Activated CD4-positive, alpha-beta T cell treated with anti-CD3 and anti-CD28 coated beads, Interleukin-2, amount 50 U/mL, for 24 hours (primary cell): ENCODE data around the gene METTL23.

Source experiments
- DNase-seq, 2 donors: peaks; one replicate each; pipeline ENCODE4 v3.0.0-alpha.2; 2020; ENCODE audit warnings: low read depth in 1 of 2, low spot score in 1 of 2

Gene METTL23, protein sequence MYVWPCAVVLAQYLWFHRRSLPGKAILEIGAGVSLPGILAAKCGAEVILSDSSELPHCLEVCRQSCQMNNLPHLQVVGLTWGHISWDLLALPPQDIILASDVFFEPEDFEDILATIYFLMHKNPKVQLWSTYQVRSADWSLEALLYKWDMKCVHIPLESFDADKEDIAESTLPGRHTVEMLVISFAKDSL

DNA sequence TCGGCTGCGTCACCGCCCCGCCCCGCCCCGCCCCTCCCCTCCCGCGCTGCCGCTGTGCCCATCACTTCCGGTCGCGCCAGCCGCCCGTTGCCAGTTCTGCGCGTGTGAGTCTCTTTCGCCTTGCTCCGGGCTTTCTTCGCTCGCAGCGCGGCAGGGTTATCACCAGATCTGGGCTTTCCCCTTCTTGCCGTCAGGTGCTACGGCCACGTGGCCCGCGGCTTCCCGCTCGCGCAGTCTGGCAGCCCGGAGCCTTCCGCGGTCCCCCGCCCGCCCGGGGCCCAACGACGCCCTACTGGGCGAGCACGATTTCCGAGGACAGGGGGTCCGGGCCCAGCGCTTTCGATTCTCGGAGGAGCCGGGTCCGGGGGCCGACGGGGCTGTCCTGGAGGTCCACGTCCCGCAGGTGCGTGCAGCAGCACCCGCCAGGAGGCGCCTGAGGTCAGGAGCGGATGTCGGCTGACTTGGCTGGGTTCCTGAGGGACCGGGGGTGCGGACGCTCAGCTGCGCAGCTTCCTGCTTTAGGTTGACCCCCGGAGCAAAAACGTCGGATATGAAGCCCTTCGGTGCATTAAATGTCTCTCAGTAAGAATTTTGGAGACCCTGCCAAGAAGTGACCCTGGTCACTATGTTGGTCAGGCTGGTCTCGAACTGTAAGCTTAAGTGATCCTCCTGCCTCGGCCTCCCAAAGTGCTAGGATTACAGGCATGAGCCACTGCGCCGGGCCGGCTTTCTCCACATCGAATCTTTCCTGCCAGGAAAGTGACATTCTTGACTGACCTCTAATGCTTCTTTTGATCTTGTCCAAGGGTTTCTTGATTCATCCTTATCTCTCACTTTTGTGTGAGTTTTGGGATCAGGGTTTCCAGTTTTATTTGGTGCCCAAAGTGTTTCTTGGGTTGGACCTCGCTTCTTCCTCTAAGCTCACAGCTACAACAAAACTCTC, at the start of gene METTL23:
Gene METTL23 (plus strand): TSS at position 64 of the 943 bp plus-strand sequence. CDS start 2,872 bp downstream, outside the sequence.
- peak in 1 of 2 donors; percentile 65 for DNase-seq

DNA sequence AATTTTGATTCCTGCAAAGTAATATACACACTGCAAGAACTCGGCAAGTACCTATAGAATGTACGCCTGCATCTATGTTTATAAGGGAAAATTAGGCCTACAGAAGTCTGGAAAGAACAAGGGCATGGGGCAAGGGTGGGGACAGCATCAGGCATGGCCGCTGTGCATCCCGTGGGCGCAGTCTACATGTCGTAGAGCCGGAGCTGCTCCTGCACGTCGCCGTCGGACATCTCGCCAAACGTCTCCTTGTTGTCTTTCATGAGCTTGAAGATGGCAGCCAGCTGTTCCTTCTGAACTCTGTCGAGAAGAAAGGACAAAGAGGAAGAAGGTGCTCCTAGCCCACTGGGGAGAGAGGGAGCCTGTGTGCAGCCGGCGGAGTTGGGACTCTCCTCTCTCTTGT, 49.2 kb upstream of the METTL23 start:
- DNase-seq = no peak

DNA sequence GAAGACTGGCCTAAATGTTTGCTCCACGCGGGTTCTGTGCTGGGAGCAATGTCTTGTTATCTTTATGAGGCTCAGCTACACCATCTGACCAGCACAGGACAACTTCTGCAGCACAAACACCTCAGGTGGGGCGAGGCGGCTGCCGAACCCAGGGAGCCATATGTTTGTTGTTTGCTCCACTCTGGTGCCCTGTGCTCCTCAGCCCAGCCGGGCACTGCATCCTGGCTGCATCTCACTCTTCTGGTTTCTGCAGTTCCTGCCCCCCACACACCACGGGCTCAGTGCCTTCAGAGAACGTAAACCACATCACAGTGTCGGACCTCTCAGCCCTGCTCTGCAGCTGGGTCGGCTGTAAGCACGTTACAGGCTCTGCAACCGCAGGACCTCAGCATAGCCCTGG, 48.3 kb upstream of the METTL23 start:
- DNase-seq = no peak

DNA sequence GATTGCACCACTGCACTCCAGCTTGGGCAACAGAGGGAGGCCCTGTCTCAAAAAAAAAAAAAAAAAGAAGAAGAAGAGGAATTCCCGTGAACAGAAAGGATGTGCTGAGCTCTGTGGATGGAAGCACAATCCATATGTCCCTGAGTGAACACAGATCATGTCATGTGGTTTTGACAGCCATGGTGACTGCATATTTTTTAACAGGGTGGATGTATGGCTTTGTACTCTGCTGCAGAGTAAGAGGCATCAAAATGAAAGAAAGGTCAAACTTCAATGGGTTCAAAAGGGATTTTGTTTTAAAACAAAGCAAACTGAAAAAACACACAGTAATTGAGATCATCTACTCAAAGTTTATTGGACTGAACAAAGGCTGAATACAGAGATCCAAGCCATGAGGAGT, 47.4 kb upstream of the METTL23 start:
- no peak for DNase-seq

DNA sequence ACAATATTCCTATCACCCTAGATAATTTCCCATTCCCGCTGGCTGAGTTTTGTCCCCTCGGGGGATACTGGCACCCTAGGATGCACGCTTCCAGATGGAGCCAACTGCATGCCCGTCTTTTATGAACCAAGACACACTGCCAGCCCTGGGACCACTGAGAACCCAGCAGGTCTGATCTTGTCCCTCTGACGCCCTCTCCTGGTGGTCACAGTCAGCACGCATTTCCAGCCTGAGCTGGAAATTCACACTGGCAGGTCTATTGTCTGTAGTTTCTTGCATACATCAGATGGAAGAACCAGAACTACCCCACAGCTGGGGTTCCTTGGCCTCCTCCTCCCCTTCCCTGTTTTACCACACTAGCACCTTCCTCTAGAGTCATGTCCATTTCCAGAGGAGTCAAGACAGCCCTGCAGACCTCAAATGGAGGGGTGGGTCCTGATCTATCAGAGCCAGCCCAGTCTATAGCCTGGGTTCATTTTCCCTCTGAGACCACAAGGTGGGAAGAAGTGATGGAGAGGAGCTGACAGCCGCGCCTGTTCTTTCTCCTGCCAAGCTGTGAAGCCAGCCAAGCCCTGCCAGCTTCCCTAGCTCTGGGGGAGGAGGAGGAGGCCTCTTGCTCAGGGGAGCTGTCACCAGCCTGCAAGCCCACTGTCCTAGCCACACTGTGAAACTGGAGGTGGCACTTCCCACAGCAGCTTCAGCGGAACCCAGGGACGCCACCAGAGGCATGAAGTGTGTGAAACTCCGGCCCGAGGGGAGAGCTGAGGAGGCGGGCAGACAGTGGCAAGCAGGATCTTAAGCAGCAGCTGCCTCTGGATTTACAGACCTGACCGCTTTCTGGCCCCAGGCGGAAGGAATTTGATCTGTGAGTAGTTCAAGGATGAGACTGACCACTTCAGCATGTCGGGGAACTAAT, 45.2 kb upstream of the METTL23 start:
- DNase-seq = peak; percentile 30 to 44

DNA sequence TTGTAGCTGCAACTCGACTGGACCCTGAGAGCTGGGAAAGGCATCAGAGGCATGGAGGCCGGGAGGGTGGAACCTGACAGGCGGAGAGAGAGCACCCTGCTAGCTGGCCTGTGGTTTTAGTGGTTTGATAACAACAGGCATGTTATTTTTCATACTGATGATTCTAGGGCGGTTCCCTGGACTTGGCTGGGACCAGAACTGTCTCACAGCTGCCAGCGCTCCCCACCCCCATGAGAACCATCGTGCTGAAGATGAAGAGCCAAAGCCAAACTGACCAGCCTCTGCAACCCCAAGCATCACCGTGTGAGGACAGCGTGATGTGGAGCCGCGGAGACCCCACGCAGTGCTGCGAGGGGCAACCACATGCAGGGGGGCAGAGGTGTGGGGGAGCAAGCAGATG, 44.3 kb upstream of the METTL23 start:
- no peak for DNase-seq

DNA sequence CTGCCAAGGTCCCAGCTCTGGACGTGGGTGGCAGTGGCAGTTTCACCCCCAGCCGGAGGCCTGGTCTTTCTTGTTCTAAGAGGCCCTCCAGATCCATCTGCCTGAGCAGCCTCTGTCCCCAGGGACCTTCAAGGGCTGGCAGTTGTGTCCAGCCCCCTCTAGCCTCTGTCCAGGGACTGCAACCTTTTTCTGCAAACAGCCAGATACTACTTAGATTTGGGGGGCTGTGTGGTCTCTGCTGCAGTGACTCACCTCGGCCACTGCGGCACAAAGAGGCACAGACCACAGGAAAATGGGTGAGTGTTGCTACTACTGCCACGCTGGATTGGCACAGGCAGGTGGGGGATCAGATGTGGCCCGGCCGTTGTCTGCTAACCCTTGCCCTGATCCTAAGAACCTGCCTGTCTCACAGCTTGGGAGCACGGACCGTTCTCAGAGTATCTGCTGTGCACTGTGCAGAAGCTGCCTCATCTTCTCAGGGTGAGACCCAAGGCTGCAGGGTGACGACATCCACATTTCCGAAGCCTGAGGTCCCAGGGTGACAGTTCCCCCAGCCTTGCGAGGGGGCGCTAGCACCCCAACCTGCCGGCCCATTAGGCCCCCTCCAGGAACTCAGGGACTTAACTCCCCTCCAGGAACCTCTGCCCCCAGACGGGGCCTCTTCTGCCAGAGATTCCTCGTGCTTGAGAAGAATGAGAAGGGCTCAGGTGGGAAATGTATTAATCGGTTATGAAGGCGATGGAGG, 43.5 kb upstream of the METTL23 start:
- no peak for DNase-seq

DNA sequence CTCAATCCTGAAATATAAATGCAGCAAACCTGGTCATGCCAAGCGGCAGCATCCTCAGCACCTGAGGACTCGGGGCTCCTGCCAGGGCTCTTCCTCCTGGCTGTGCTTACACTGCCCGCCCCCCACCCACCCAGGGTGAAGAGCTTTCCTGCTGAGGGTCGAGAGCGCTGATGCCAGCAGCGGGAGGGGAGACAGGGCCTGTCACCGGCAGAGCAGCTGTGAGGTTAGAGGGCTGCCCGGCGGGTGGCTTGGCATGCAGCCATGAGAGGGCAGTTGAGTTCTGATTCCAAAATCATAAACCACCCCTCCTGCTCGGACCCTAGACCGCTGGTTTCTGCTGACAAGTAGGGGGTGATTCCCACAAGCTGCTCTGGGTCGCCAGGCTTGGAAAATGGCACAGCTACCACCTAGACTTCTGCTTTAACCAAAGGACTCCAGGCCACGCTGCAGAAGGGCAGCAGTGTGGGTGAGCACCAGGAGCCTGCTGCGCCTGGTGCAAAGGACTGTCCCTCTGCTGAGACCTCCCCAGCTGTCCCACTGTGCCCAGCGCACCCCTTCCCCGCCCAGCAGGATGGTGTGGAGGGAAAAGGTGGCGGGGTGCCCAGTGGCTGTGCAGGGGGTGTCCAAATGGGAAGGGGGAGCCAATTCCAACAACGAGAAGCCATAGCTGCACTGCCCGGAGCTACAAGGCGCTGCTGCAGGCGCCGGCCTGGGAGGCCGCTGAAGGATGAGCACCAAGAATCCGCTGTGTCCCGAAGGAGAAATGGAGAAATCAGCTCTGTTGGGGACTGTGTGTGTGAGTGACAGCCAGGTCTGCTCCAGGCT, 42.5 kb upstream of the METTL23 start:
- no peak for DNase-seq

DNA sequence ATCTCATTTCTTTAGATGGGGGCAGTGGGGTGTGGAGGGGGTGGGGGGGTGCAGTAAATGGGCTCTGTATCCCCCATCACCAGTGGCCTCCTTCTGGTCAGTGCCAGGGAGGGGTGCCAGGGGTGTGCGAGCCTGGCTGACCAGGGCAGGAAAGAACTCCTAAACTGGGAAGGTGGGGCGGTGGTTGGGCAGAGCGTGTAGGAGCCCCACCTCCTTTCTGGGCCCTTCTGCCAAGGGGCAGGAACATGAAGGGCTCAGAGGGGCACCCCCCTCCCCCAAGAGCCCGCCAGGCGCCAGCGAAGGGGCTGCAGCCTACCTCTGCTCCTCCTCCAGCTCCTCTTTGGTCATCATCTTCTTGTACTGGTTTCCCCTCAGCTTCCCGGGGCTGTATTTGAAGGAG, 41.9 kb upstream of the METTL23 start:
- no peak for DNase-seq

DNA sequence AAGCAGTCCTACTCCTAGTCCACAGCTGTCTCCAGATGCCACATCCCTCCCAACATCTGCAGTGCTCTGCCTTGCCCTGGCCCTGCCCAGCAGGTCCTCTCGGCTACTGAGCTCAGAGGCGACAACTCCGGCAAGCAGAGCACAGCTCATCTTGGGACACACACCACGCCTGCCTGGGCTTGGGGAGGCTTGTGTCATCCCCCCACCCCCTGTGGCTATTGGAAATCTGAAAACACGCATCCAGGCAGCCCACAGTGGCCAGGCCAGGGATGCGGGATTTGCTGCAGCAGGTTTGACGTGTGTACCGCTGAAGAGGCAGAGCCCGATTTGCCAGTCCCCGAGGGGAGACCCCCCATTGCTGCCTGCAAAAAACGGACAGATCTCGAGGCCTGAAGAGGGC, 41.3 kb upstream of the METTL23 start:
- no peak for DNase-seq

DNA sequence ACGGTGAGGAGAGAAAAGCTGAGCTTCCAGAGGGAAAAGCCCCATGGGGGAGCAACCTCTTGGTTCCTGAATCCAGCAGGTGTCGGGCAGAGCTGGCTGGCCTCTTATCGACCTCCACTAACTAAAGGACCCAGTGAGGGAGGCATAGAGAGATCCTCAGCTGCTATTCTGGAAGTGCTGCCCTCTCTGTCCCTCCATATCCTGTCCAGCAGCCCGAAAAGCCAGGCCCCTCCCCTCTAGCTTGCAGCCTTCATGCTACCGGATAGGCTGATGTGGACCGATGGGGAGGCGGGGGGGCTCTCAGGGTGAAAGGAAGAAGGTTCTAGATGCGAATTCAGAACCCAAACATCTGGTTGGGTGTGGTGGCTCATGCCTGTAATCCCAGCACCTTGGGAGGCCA, 40.8 kb upstream of the METTL23 start:
- DNase-seq = no peak

DNA sequence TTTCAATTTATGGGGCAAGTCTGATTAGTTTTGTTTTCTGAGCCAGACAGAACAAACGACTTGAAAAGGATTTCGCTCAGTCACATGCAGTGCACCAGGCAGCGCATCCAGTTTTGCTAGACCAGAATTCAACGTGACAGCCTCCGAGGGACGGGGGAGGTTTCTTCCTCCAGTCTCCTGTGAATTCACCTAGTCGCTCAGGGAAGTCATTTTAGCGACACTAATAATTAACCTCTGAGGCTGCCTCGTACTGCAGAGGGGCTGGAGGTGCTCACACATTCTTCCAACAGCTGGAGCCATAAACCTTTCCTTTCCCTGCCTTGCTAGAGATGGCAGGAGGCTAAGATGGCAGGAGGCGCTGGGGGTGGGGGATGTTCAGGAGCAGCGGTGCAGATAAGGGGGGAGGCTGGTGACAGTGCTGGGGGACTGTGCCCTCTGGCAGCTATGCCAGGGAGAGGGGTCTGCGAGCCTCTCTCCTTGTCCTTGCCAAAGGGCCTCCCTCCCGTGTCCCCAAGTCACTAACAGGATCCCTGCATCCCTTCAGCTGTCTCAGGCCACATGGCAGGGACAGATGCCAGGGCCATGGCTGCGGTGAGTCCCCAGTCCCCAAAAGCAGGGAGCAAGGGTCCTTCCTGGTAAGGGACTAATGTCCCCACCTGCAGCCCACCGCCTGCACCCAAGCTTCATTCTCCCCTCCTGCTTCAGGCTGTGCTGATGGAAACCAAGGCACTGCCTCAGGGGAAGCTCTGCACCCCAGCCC, 39.9 kb upstream of the METTL23 start:
- no peak for DNase-seq

DNA sequence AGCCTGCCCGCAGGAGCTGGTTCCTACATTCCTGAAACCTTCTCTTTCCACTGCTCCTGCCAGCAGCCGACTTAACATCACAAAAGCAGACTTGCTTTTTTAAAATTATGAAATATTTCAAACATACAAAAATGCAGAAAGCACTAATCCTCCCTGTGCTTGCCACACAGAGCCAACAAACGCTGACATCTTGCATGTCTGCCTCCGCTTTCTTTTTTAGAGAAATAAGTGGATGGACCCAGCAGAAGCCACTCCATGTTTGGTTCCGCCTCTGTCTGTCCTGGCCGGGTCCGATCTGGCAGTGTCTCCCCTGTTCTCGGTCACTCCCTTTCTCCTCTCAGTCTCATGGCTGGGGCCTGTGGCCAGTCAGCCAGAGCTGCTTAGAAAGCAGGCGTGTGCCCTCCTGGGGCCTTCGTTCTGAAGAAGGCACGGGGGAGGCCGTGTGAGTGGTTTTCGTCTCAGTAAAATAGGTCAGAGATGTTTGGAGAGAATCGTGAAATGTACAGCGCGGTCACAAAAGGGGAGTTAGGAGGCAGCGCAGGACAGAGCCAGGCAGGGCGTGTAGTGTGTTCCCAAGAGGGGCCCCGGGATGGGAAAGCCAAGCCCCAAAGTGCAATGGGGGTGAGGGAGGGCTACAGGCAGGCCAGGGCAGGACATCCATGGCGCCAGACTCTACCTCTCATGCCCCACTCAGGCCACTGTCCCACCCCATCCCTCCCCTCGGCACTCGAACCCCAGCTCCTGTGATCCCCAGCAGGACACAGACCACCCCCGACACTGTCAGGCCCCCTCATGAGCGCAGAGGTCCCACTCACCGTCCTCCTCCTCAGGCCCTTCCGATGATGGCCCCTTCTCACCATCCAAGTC, 39.1 kb upstream of the METTL23 start:
- no peak for DNase-seq

DNA sequence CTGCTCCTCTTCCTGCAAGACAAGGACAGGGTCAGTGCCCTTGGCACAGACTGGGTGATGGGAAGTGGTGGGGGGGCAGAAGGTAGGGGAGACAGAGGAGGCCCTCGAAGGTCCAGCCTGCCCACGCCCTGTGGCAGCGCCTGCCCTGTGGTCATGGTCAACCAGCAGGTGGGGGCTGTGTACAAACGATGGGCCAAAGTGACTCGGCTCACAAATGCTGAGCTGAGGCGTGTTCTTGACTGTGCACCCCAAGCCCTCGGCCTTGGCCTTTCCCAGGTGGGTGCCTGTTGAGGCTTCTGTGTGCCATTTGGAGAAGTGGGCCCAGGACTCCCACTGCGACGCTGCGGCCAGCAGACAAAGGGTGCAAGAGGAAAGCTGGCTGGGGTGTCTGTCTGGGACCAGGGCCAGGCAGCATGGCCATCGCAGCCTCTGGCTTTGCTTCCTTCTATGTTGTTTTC, 38.4 kb upstream of the METTL23 start:
- DNase-seq = no peak

DNA sequence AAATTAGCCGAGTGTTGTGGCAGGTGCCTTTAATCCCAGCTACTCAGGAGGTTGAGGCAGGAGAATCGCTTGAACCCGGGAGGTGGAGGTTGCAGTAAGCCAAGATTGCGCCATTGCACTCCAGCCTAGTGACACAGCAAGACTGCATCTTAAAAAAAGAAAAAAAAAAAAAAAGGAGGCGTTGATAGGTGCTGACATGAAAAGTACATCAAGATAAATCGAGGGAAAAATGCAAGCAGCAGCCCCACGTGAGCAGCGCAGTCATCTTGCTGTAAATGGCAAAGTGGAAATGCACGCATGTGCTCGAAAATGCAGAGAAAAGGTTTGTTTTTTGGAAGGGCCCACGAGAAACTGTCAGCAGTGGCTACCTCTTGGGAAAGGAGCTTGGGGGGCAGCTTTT, 36.8 kb upstream of the METTL23 start:
- no peak for DNase-seq

DNA sequence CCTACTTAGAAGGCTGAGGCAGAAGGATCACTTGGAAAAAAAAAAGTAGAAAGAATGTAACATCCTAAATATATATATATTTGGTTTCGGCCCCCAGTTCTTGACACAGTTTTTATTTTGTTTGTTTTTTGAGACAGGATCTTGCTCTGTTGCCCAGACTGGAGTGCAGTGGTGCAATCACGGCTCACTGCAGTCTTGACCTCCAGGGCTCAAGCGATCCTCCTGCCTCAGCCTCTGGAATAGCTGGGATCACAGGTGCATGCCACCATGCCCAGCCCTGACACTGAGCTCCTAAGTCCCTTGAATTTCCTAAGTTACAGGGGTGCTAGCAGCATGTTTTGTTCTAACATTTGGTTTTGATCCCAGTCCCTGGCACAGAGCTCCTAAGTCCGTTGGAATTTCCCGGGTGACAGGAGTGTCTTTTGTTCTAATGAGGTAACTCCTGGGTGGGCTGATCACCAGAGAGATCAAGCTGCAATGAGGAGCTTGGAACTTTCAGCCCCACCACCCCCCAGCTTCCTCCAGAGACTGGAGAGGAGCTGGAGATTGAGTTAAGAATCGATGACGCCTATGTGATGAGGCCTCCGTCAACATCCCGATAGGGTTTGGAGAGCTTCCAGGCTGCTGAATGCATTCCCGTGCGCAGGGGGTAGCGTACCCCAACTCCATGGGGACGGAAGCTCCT, 35.9 kb upstream of the METTL23 start:
- no peak for DNase-seq

DNA sequence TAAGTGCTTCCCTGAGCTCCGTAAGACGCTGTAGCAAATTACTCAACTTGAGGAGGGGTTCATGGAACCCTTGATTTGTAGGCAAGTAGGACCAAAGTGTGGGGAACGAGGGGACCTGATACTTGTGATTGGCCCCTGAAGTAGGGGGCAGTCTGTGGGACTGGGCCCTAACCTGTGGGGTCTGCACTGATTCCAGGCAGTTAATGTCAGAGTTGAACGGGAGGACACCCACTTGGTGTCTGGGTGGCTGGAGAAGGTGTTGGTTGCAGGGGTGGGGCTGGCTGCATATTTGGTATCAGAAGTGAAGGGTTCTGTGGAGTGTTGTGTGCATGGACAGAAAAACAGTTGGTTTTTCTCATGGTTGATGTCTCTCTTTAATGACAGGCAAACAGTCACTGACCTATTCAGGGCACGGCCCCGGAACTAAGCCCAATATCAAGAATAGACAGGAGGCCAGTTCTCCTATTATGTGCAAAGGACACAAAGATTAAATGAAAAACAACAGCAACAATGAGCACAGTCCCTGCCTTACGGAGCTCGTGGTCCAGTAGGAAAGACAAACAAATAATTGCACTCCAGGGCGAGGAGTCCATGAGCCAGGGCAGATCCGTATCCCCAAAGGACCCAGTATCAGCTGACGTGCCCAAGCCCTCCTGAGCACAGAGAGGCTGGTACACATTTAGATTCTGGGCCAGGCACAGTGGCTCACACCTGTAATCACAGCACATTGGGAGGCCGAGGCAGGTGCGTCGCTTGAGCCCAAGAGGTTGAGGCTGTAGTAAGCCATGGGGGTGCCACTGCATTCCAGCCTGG, 35.1 kb upstream of the METTL23 start:
- no peak for DNase-seq
